A549 (cell line): ENCODE results near the gene ITIH5. TPM values are rescaled to one million over a fixed set of nuclear protein-coding genes. Genes with fewer than 3 reads are reported as not detected.

Experiments
- ATAC-seq, 2 experiments: fragments of 200-7000 bp in 1 of 2; fragments of >200 bp in 1 of 2; cut with Nextera tagmentation in 1 of 2; cut with Tn5 transposase in 1 of 2; 3 replicates each; pipeline versions ENCODE4 v1.8.0 to v1.9.1; 2018 to 2020; ENCODE audit warnings: mild to moderate bottlenecking in 1 of 2, moderate library complexity in 1 of 2
- CTCF ChIA-PET: fragments of 300-600 bp; sonication (Branson Sonifier 250); formaldehyde crosslinking; extraction: SDS; loops from one replicate; lab custom pipeline; 2021; ENCODE audit warnings: antibody characterized with exemption, inconsistent platforms; lab: Yijun Ruan, JAX
- POLR2A ChIA-PET: fragments of 350-600 bp; formaldehyde crosslinking; extraction: SDS; loops from one replicate; lab custom pipeline; 2021; ENCODE audit warnings: antibody characterized with exemption, inconsistent platforms; lab: Yijun Ruan, JAX
- DNase-seq, 2 experiments: peaks; one replicate each; pipeline versions ENCODE4 v3.0.0 to v3.0.0-alpha.2; 2011 to 2016; ENCODE audit warnings: low read depth in 1 of 2, low spot score in 1 of 2
- FAIRE-seq: peaks from 2 replicates; lab custom pipeline; 2011; peaks lifted over from hg19 to GRCh38; lab: Jason Lieb, UNC
- H3K27ac ChIP-seq, 2 experiments: fragments of >200 bp; sonication (Bioruptor Twin); formaldehyde crosslinking; 3 replicates each; pipeline ENCODE4 v1.5.1; 2016 to 2017
- H3K4me1 ChIP-seq: fragments of >200 bp; sonication (Bioruptor Twin); formaldehyde crosslinking; 3 replicates; pipeline ENCODE4 v1.6.1; 2016
- H3K4me2 ChIP-seq: fragments of >200 bp; sonication (Bioruptor Twin); formaldehyde crosslinking; 3 replicates; pipeline ENCODE4 v1.6.1; 2016
- H3K4me3 ChIP-seq: fragments of >200 bp; sonication (Bioruptor Twin); formaldehyde crosslinking; 3 replicates; pipeline ENCODE4 v1.5.1; 2016
- H3K9me3 ChIP-seq: fragments of >200 bp; sonication (Bioruptor Twin); formaldehyde crosslinking; 3 replicates; pipeline ENCODE4 v1.6.1; 2016
- CBX2 ChIP-seq: fragments of 200-600 bp; sonication (generic); IDR thresholded peaks from 2 replicates; pipeline ENCODE4 v1.6.1; 2016; ENCODE audit warnings: low read depth, mild to moderate bottlenecking, borderline replicate concordance
- CEBPB ChIP-seq, 2 experiments: fragments of >200 bp in 1 of 2; sonication (Bioruptor Twin) in 1 of 2; formaldehyde crosslinking in 1 of 2; IDR thresholded peaks; 2 replicates each; pipeline ENCODE4 v1.6.1; 2012 to 2016
- CHD2 ChIP-seq: fragments of 150-350 bp; IDR thresholded peaks from 2 replicates; pipeline ENCODE4 v1.6.1; 2014; ENCODE audit warnings: low read length; ENCODE audit not compliant: partially characterized antibody
- EHF ChIP-seq: fragments of 250-450 bp; sonication (Bioruptor Pico); IDR thresholded peaks from 2 replicates; pipeline ENCODE4 v1.5.0; 2020; ENCODE audit warnings: mild to moderate bottlenecking
- FOSL2 ChIP-seq, 2 experiments: fragments of 450-650 bp in 1 of 2; fragments of >200 bp in 1 of 2; sonication (Bioruptor Twin) in 1 of 2; formaldehyde crosslinking; IDR thresholded peaks; 2 replicates each; pipeline versions ENCODE4 v1.5.0 to v1.6.1; 2016 to 2020; ENCODE audit warnings: mild to moderate bottlenecking in 1 of 2, moderate library complexity in 1 of 2
- JUNB ChIP-seq: fragments of >200 bp; sonication (Bioruptor Twin); formaldehyde crosslinking; IDR thresholded peaks from 2 replicates; pipeline ENCODE4 v1.6.1; 2016
- MAFK ChIP-seq: fragments of 450-650 bp; IDR thresholded peaks from 2 replicates; pipeline ENCODE4 v1.6.1; 2014; ENCODE audit not compliant: partially characterized antibody
- NFE2L2 ChIP-seq: fragments of 150-350 bp; conservative IDR thresholded peaks from 2 replicates; pipeline ENCODE4 v1.6.1; 2014; ENCODE audit warnings: low read length
- NR3C1 ChIP-seq: fragments of >200 bp; sonication (Bioruptor Twin); formaldehyde crosslinking; IDR thresholded peaks from 3 replicates; pipeline ENCODE4 v1.6.1; 2017
- POLR2A ChIP-seq: IDR thresholded peaks from 2 replicates; pipeline ENCODE4 v1.6.1; 2012; ENCODE audit warnings: mild to moderate bottlenecking, low read length
- POLR2AphosphoS2 ChIP-seq: conservative IDR thresholded peaks from 2 replicates; pipeline ENCODE4 v1.6.1; 2012; ENCODE audit warnings: low read length, improper control_type of control experiment, inconsistent platforms
- RAD21 ChIP-seq, 2 experiments: fragments of >200 bp in 1 of 2; sonication (Bioruptor Twin) in 1 of 2; formaldehyde crosslinking in 1 of 2; IDR thresholded peaks in 1 of 2; conservative IDR thresholded peaks in 1 of 2; 2 replicates in 1 of 2; 3 replicates in 1 of 2; pipeline ENCODE4 v1.6.1; 2012 to 2018; ENCODE audit warnings: inconsistent platforms in 1 of 2
- RARB ChIP-seq: fragments of 250-450 bp; sonication (Bioruptor Pico); IDR thresholded peaks from 2 replicates; pipeline ENCODE4 v1.8.0; 2021; ENCODE audit warnings: mild to moderate bottlenecking, moderate library complexity
- RFX5 ChIP-seq: fragments of 450-650 bp; IDR thresholded peaks from 2 replicates; pipeline ENCODE4 v1.7.1; 2014; ENCODE audit warnings: antibody characterized with exemption, mild to moderate bottlenecking, moderate library complexity
- RNF2 ChIP-seq: fragments of 200-600 bp; sonication (generic); IDR thresholded peaks from 2 replicates; pipeline ENCODE4 v1.6.1; 2016; ENCODE audit warnings: low read depth, mild to moderate bottlenecking, antibody characterized with exemption, moderate library complexity, borderline replicate concordance
- SMC3 ChIP-seq: fragments of >200 bp; sonication (Bioruptor Twin); formaldehyde crosslinking; IDR thresholded peaks from 3 replicates; pipeline ENCODE4 v1.6.1; 2018; ENCODE audit warnings: inconsistent platforms
- TP53 ChIP-seq: fragments of 250-450 bp; sonication (Bioruptor Pico); IDR thresholded peaks from 2 replicates; pipeline ENCODE4 v1.5.0; 2021; ENCODE audit warnings: mild to moderate bottlenecking, moderate library complexity
- ZNF302 ChIP-seq: fragments of 250-450 bp; sonication (Bioruptor Pico); IDR thresholded peaks from 2 replicates; pipeline ENCODE4 v1.9.0; 2021; ENCODE audit warnings: inconsistent platforms, mild to moderate bottlenecking, moderate library complexity
- WGBS: methylation state at CpG from one replicate; pipeline ENCODE4 v1.1.6; 2017; ENCODE audit errors: missing lambda C conversion rate; 5-methylcytosine and 5-hydroxymethylcytosine counted together
- polyA plus RNA-seq, 4 experiments: library from polyadenylated mRNA; depleted of rRNA in 3 of 4; stranded (reverse); fragments of >200 nt; fragmentation: RNase III in 1 of 4; extraction: RNeasy Plus Mini Kit Qiagen cat#74134 plus additional on column Dnase treatment in 1 of 4; gene quantifications; 2 replicates in 3 of 4; 3 replicates in 1 of 4; pipeline ENCODE4 v1.2.3, GENCODE V29; 2011 to 2017
- TF ChIP-seq, protein P1 (sequence below): IDR thresholded peaks from 2 replicates; pipeline ENCODE4 v1.6.1; 2012
- TF ChIP-seq, protein P2 (sequence below): fragments of >200 bp; sonication (Bioruptor Twin); formaldehyde crosslinking; IDR thresholded peaks from 3 replicates; pipeline ENCODE4 v1.6.1; 2016
- TF ChIP-seq, protein P3 (sequence below): fragments of 250-450 bp; sonication (Bioruptor Pico); IDR thresholded peaks from 2 replicates; pipeline ENCODE4 v1.5.0; 2020; ENCODE audit warnings: low read depth, mild to moderate bottlenecking, moderate library complexity

ITIH5 gene
- polyA plus RNA-seq, 2 of the 4 experiments (the other 2 are of a cell fraction) = 0.03 to 0.05 TPM

DNA sequence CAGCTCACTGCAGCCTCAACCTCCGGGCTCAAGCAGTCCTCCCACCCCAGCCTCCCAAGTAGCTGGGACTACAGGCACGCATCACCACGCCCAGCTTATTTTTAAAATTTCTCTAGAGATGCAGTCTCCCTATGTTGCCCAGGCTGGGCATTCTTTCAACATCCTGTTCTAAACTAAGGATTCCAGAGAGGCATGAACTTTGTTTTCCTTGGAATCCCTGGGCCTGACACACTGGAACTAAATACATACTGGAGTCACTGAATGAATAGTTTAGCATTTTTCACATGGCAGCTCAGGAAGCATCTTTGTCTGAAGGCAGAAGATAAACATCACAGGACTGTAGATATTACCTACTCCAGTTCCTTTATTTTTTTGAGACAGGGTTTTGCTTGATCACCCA, 108.7 kb downstream of the ITIH5 start:
- Histone ChIP-seq H3K27ac (no peak overlapping the region), H3K4me3 (no peak overlapping the region), H3K9me3 (no peaks in the 10 kb centered on the region), H3K4me1 (no peaks in the 10 kb centered on the region), H3K4me2 (no peak overlapping the region)
- no peak for DNase-seq
- ATAC-seq = no peak
- TF ChIP-seq ZNF302 (CRISPR knock-in tag) (no peak), TP53 (CRISPR knock-in tag) (no peak), JUNB (no peak), CHD2 (no peak), POLR2A (no peak), MAFK (no peak), RAD21 (conservative IDR thresholded peaks at IDR 0.05 in 1 of 2, IDR thresholded peaks at IDR 0.05 in 1 of 2) (no peak), RARB (CRISPR knock-in tag) (no peak), NR3C1 (no peak), CBX2 (no peak), POLR2AphosphoS2 (no peak), CEBPB (IDR thresholded peaks at IDR 0.05) (no peak), RFX5 (no peak)
- TF ChIP-seq, protein P1, sequence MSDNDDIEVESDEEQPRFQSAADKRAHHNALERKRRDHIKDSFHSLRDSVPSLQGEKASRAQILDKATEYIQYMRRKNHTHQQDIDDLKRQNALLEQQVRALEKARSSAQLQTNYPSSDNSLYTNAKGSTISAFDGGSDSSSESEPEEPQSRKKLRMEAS = no peak
- TF ChIP-seq, protein P2, sequence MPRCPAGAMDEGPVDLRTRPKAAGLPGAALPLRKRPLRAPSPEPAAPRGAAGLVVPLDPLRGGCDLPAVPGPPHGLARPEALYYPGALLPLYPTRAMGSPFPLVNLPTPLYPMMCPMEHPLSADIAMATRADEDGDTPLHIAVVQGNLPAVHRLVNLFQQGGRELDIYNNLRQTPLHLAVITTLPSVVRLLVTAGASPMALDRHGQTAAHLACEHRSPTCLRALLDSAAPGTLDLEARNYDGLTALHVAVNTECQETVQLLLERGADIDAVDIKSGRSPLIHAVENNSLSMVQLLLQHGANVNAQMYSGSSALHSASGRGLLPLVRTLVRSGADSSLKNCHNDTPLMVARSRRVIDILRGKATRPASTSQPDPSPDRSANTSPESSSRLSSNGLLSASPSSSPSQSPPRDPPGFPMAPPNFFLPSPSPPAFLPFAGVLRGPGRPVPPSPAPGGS = no peak
- TF ChIP-seq, protein P3, sequence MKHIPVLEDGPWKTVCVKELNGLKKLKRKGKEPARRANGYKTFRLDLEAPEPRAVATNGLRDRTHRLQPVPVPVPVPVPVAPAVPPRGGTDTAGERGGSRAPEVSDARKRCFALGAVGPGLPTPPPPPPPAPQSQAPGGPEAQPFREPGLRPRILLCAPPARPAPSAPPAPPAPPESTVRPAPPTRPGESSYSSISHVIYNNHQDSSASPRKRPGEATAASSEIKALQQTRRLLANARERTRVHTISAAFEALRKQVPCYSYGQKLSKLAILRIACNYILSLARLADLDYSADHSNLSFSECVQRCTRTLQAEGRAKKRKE (CRISPR knock-in tag) = no peak
- 49% methylated on average over 3 of the region's 3 CpGs for WGBS
- ChIA-PET POLR2A (no interaction called here), CTCF (interaction anchor here (0.8 to 2.0 kb wide), 2 partner anchors 33 to 224 kb away, joined by 3 to 8 read pairs; no protein-coding TSS in a partner anchor)
- no peak for FAIRE-seq

DNA sequence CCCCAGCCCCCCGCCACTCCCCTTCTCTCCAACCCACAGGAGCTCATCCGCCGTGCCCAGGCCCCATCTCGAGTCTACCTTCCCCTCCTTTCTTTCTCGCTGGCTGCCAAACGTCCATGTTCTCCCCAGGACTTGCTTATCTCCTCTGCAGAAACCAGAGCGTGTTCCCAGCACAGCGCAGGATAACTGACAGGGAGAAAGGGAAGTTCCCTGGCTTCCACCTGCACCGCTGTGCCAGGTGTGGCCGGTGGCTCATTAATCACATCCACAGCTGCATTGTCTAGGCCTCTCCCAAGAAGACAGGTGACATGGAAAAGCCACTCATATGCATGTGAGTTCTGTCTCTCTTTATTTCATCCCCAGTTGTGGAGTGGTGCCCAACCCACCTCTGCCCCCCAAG, 113.2 kb downstream of the ITIH5 start:
- CTCF ChIA-PET = no interaction called here
- Histone ChIP-seq H3K9me3 (no peaks in the 10 kb centered on the region), H3K4me2 (no peak overlapping the region), H3K4me3 (no peak overlapping the region), H3K27ac (no peak overlapping the region), H3K4me1 (no peaks in the 10 kb centered on the region)
- no peak for DNase-seq
- FAIRE-seq = no peak
- TF ChIP-seq POLR2A = no peak
- TF ChIP-seq SMC3 = no peak
- no peak for TF ChIP-seq MAFK
- no peak for TF ChIP-seq JUNB
- TF ChIP-seq RNF2 = no peak
- no peak for TF ChIP-seq NFE2L2
- TF ChIP-seq, protein P3 (CRISPR knock-in tag) = no peak
- no peak for TF ChIP-seq EHF (CRISPR knock-in tag)
- no peak for TF ChIP-seq FOSL2 (IDR thresholded peaks at IDR 0.05)
- TF ChIP-seq FOSL2 (CRISPR knock-in tag; IDR thresholded peaks at IDR 0.05) = no peak
- 52% methylated on average over 10 of the region's 10 CpGs for WGBS
- POLR2A ChIA-PET = no interaction called here
- ATAC-seq = no peak
